CD4-positive, alpha-beta T cell treated with Interleukin-1 beta for 1 hour (primary cell): ENCODE data around the gene NUDT1.
A peak's percentile ranks its signal among the peaks of the same experiment; 100 is the strongest.

Experiments
- DNase-seq, 2 donors: peaks; one replicate each; pipeline ENCODE4 v3.0.0-alpha.2; 2020 to 2022

Gene NUDT1

GRCh38 chr7:2224934-2225333, 17.1 kb upstream of the NUDT1 start:
- DNase-seq, result no peak

- DNase-seq, result no peak
Observed at GRCh38 chr7:2225336-2225735, 16.7 kb upstream of the NUDT1 start.

GRCh38 chr7:2225830-2226229, 16.2 kb upstream of the NUDT1 start:
- DNase-seq, result no peak

GRCh38 chr7:2227699-2228098, 14.3 kb upstream of the NUDT1 start:
- DNase-seq, result no peak

GRCh38 chr7:2228921-2229320, 13.1 kb upstream of the NUDT1 start:
- no peak for DNase-seq

GRCh38 chr7:2229467-2229866, 12.6 kb upstream of the NUDT1 start:
- DNase-seq, result no peak

GRCh38 chr7:2230226-2230625, 11.8 kb upstream of the NUDT1 start:
- no peak for DNase-seq

- no peak for DNase-seq
Observed at GRCh38 chr7:2230882-2231281, 11.1 kb upstream of the NUDT1 start.

GRCh38 chr7:2231992-2232765, 9.8 kb upstream of the NUDT1 start:
- DNase-seq, result peak in 1 of 2 donors; percentile 23

- peak; percentile 87 to 90 for DNase-seq
Observed at GRCh38 chr7:2232766-2233520, 9.1 kb upstream of the NUDT1 start, which contains the start of gene MAD1L1. MAD1L1 (minus strand) TSS chr7:2232945; CDS start chr7:2230133, 2,812 bp downstream.

GRCh38 chr7:2233926-2234325, 8.1 kb upstream of the NUDT1 start:
- no peak for DNase-seq

GRCh38 chr7:2237109-2237602, 4.9 kb upstream of the NUDT1 start:
- DNase-seq, result peak; percentile 22 to 81

- no peak for DNase-seq
Observed at GRCh38 chr7:2239242-2239641, 2.8 kb upstream of the NUDT1 start.

- no peak for DNase-seq
Observed at GRCh38 chr7:2242541-2243429, 759 bp downstream of the NUDT1 start.

GRCh38 chr7:2243458-2243857, 1.4 kb downstream of the NUDT1 start:
- DNase-seq, result no peak

- DNase-seq, result no peak
Observed at GRCh38 chr7:2244404-2244995, 2.5 kb downstream of the NUDT1 start.

- DNase-seq, result no peak
Observed at GRCh38 chr7:2245883-2246675, 4.1 kb downstream of the NUDT1 start.

GRCh38 chr7:2247141-2247995, 5.3 kb downstream of the NUDT1 start:
- no peak for DNase-seq

GRCh38 chr7:2248984-2249694, 7.1 kb downstream of the NUDT1 start:
- peak; percentile 31 to 32 for DNase-seq

GRCh38 chr7:2249744-2250323, 7.8 kb downstream of the NUDT1 start:
- DNase-seq, result no peak
